ENCODE data around the gene PRDM5. TPM values are rescaled to one million over a fixed set of nuclear protein-coding genes. Genes with fewer than 3 reads are reported as not detected.

Gene PRDM5
- total RNA-seq, 1 experiment from 2014 or later = 7.1 TPM

DNA sequence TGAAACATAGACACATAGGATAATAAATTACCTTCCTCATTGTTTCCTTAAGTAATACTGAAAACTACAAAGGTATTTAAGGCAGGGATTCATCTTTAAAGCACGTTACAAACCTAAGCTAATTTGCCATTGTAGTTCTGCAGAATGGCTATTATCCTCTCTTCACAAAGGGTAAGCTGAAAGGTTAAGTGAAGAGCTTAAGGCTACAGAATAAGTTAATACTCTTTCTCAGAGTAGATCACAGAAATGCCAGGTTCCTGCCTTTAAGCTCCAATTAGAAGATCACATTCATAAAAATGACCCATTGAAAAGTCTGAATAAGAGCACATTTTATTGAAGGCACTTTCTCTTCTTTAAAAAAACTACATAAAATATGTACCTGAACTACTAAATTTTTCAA, 42.1 kb upstream of the PRDM5 start:
- Histone ChIP-seq H3K9me3 (ENCODE audit: low read depth, low read length, poor library complexity, severe bottlenecking) (no peaks in the 10 kb centered on the region), H3K27ac (ENCODE audit: low read depth, low read length, poor library complexity, severe bottlenecking) (no peak overlapping the region), H3K36me3 (ENCODE audit: insufficient read depth, low read length, poor library complexity, severe bottlenecking) (no peaks in the 10 kb centered on the region), H3K27me3 (replicated peaks; ENCODE audit: insufficient read depth, low read depth, low read length, poor library complexity) (no peaks in the 10 kb centered on the region), H3K4me3 (ENCODE audit: low read depth, low read length, poor library complexity, severe bottlenecking) (no peak overlapping the region), H3K4me1 (ENCODE audit: insufficient read depth, low read length, poor library complexity, severe bottlenecking) (no peaks in the 10 kb centered on the region)
- intact Hi-C loops (cut with micrococcal nuclease; ENCODE audit: unreplicated experiment) = no loop called here
- TF ChIP-seq, protein P1, sequence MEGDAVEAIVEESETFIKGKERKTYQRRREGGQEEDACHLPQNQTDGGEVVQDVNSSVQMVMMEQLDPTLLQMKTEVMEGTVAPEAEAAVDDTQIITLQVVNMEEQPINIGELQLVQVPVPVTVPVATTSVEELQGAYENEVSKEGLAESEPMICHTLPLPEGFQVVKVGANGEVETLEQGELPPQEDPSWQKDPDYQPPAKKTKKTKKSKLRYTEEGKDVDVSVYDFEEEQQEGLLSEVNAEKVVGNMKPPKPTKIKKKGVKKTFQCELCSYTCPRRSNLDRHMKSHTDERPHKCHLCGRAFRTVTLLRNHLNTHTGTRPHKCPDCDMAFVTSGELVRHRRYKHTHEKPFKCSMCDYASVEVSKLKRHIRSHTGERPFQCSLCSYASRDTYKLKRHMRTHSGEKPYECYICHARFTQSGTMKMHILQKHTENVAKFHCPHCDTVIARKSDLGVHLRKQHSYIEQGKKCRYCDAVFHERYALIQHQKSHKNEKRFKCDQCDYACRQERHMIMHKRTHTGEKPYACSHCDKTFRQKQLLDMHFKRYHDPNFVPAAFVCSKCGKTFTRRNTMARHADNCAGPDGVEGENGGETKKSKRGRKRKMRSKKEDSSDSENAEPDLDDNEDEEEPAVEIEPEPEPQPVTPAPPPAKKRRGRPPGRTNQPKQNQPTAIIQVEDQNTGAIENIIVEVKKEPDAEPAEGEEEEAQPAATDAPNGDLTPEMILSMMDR (conservative IDR thresholded peaks at IDR 0.05; ENCODE audit: low read depth, low read length) = no peak
- no peak for TF ChIP-seq EZH2 (IDR thresholded peaks at IDR 0.05; ENCODE audit: borderline replicate concordance, low read depth, low read length, poor library complexity, severe bottlenecking)
- ChIA-PET POLR2A (ENCODE audit: low non-redundant PET) (no interaction called here), CTCF (no interaction called here)
- no TSS peak for BruUV-seq (replicated peaks)
- DNase-seq (ENCODE audit: low spot score) = no peak

DNA sequence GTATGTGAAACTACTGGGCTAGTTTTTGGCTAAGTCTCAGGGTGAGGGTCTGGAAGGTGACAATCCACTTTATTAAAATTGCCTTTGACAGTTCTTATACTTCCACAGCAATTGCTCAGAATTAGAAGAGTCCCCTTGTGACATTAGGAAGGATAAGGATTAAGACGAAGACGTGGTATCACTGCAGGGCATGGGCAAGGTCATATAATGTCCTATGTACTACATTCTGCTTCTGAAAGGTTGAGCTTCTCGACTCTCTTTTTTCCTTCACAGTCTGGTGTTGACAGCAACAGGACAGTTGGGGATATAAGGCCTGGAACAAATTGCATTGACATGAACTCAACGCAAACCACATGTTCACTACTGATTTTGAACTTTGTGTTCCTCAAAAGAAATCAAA, 40.9 kb upstream of the PRDM5 start:
- CTCF ChIA-PET = no interaction called here
- DNase-seq (ENCODE audit: low spot score) = no peak
- Histone ChIP-seq H3K27me3 (replicated peaks; ENCODE audit: insufficient read depth, low read depth, low read length, poor library complexity) (no peaks in the 10 kb centered on the region), H3K9me3 (ENCODE audit: low read depth, low read length, poor library complexity, severe bottlenecking) (no peaks in the 10 kb centered on the region), H3K4me1 (ENCODE audit: insufficient read depth, low read length, poor library complexity, severe bottlenecking) (no peaks in the 10 kb centered on the region), H3K4me3 (ENCODE audit: low read depth, low read length, poor library complexity, severe bottlenecking) (no peak overlapping the region), H3K36me3 (ENCODE audit: insufficient read depth, low read length, poor library complexity, severe bottlenecking) (no peaks in the 10 kb centered on the region), H3K27ac (ENCODE audit: low read depth, low read length, poor library complexity, severe bottlenecking) (no peak overlapping the region)
- TF ChIP-seq EZH2 (IDR thresholded peaks at IDR 0.05; ENCODE audit: borderline replicate concordance, low read depth, low read length, poor library complexity, severe bottlenecking) = no peak
- TF ChIP-seq, protein P1 (conservative IDR thresholded peaks at IDR 0.05; ENCODE audit: low read depth, low read length) = no peak
- POLR2A ChIA-PET (ENCODE audit: low non-redundant PET) = no interaction called here
- intact Hi-C loops (cut with micrococcal nuclease; ENCODE audit: unreplicated experiment) = no loop called here
- BruUV-seq (replicated peaks) = no TSS peak

DNA sequence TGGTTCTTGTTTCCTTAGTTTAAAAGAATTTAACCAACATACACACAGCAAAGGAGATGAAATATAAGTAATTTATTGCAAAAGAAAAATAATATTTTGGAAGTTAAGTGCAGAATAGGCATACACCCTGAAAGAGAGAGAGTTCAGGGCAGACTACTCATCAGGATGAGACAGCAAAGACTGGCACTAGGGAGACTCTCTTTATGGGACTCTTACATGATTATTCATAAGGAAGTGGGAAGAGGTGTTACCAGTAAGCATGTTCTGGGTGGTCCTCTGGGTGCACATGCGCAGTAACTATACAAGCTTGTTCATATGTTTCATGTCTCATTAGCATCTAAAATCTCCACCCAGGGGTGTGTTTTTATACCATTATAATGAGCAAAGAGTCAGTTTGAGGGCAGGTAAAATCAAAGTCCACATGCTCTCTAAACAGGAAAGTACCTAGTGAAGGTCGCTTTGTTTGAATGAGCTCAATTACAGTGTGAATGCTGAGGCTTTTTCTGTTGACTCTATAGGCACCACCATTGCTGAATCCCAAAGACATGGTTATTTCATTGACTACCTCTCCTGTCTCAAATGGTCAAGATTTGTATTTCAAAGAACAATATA, 38.2 kb upstream of the PRDM5 start:
- Histone ChIP-seq H3K4me1 (ENCODE audit: insufficient read depth, low read length, poor library complexity, severe bottlenecking) (no peaks in the 10 kb centered on the region), H3K9me3 (ENCODE audit: low read depth, low read length, poor library complexity, severe bottlenecking) (no peaks in the 10 kb centered on the region), H3K27ac (ENCODE audit: low read depth, low read length, poor library complexity, severe bottlenecking) (no peak overlapping the region), H3K27me3 (replicated peaks; ENCODE audit: insufficient read depth, low read depth, low read length, poor library complexity) (no peaks in the 10 kb centered on the region), H3K36me3 (ENCODE audit: insufficient read depth, low read length, poor library complexity, severe bottlenecking) (no peaks in the 10 kb centered on the region), H3K4me3 (ENCODE audit: low read depth, low read length, poor library complexity, severe bottlenecking) (no peak overlapping the region)
- ChIA-PET CTCF (no interaction called here), POLR2A (ENCODE audit: low non-redundant PET) (no interaction called here)
- no peak for DNase-seq (ENCODE audit: low spot score)
- no TSS peak for BruUV-seq (replicated peaks)
- intact Hi-C loops (cut with micrococcal nuclease; ENCODE audit: unreplicated experiment) = no loop called here
- no peak for TF ChIP-seq EZH2 (IDR thresholded peaks at IDR 0.05; ENCODE audit: borderline replicate concordance, low read depth, low read length, poor library complexity, severe bottlenecking)
- TF ChIP-seq, protein P1 (conservative IDR thresholded peaks at IDR 0.05; ENCODE audit: low read depth, low read length) = no peak

Measured in A673 (cell line).